GM10847 (cell line): ENCODE data around the gene NIT2.

Experiments used
- POLR2A ChIP-seq: IDR thresholded peaks from 2 replicates; pipeline ENCODE4 v1.6.1; 2011; ENCODE audit not compliant: insufficient read length; ENCODE audit errors: extremely low read depth

Gene NIT2

GRCh38 chr3:100370756-100371155, 36.2 kb downstream of the NIT2 start:
- TF ChIP-seq POLR2A: no peak

- no peak for TF ChIP-seq POLR2A
Observed at GRCh38 chr3:100374521-100374920, 40.0 kb downstream of the NIT2 start.

- TF ChIP-seq POLR2A: no peak
Observed at GRCh38 chr3:100376301-100376700, 41.7 kb downstream of the NIT2 start.

GRCh38 chr3:100384733-100385525, 50.4 kb downstream of the NIT2 start:
- no peak for TF ChIP-seq POLR2A

- TF ChIP-seq POLR2A: no peak
Observed at GRCh38 chr3:100386437-100387074, 52.0 kb downstream of the NIT2 start.

- no peak for TF ChIP-seq POLR2A
Observed at GRCh38 chr3:100389025-100389424, 54.5 kb downstream of the NIT2 start.

GRCh38 chr3:100395679-100396431, 61.3 kb downstream of the NIT2 start:
- no peak for TF ChIP-seq POLR2A

GRCh38 chr3:100396967-100397366, 62.4 kb downstream of the NIT2 start:
- TF ChIP-seq POLR2A: no peak

- no peak for TF ChIP-seq POLR2A
Observed at GRCh38 chr3:100399341-100400071, 64.9 kb downstream of the NIT2 start.

- TF ChIP-seq POLR2A: no peak
Observed at GRCh38 chr3:100400419-100400779, 65.8 kb downstream of the NIT2 start.

GRCh38 chr3:100400780-100401673, 66.5 kb downstream of the NIT2 start, which contains the start of the genes LNP1 and TOMM70:
LNP1 (plus strand) TSS chr3:100401539; CDS start chr3:100429730, 28,191 bp downstream.
TOMM70 (minus strand) TSS chr3:100401089; CDS start chr3:100400949, 140 bp downstream.
- peak; percentile 73 for TF ChIP-seq POLR2A

- TF ChIP-seq POLR2A: no peak
Observed at GRCh38 chr3:100401674-100402041, 67.1 kb downstream of the NIT2 start.

- no peak for TF ChIP-seq POLR2A
Observed at GRCh38 chr3:100402256-100402655, 67.7 kb downstream of the NIT2 start.

GRCh38 chr3:100402891-100403290, 68.3 kb downstream of the NIT2 start:
- TF ChIP-seq POLR2A: no peak
